Nephron (organoid): ENCODE data around the gene DDX10.

ENCODE experiments used
- H3K27ac Mint-ChIP-seq, 3 experiments: 2 replicates each; pipeline ENCODE4 v1.8.0; 2020; ENCODE audit warnings: mixed read lengths in 3 of 3, mild to moderate bottlenecking in 2 of 3, moderate library complexity in 1 of 3
- H3K27me3 Mint-ChIP-seq: 2 replicates; pipeline ENCODE4 v1.8.0; 2021; ENCODE audit warnings: low read depth, mild to moderate bottlenecking, moderate library complexity, mixed read lengths
- H3K36me3 Mint-ChIP-seq: 2 replicates; pipeline ENCODE4 v1.8.0; 2020; ENCODE audit warnings: low read depth, mixed read lengths
- H3K4me1 Mint-ChIP-seq: 2 replicates; pipeline ENCODE4 v1.8.0; 2020; ENCODE audit warnings: mixed read lengths
- H3K4me3 Mint-ChIP-seq, 3 experiments: 2 replicates each; pipeline ENCODE4 v1.8.0; 2020; ENCODE audit warnings: mild to moderate bottlenecking in 3 of 3, mixed read lengths in 3 of 3, moderate library complexity in 2 of 3
- H3K9me3 Mint-ChIP-seq: 2 replicates; pipeline ENCODE4 v1.8.0; 2020; ENCODE audit warnings: mixed read lengths
- TF ChIP-seq, protein P1 (sequence below), 3 experiments: fragments of 200-600 bp; sonication (generic); IDR thresholded peaks; one replicate each; pipeline ENCODE4 v1.5.0; 2021; ENCODE audit warnings: antibody characterized with exemption in 3 of 3; ENCODE audit not compliant: unreplicated experiment in 3 of 3

DDX10 gene

GRCh38 chr11:108804511-108804910, 139.6 kb downstream of the DDX10 start:
- Mint-ChIP-seq H3K4me1 (no peaks in the 10 kb centered on the region), H3K4me3 (no peak overlapping the region), H3K27ac (no peak overlapping the region), H3K9me3 (no peaks in the 10 kb centered on the region), H3K36me3 (peaks cover 6% of the 10 kb centered on the region), H3K27me3 (no peaks in the 10 kb centered on the region)
- TF ChIP-seq, protein P1, sequence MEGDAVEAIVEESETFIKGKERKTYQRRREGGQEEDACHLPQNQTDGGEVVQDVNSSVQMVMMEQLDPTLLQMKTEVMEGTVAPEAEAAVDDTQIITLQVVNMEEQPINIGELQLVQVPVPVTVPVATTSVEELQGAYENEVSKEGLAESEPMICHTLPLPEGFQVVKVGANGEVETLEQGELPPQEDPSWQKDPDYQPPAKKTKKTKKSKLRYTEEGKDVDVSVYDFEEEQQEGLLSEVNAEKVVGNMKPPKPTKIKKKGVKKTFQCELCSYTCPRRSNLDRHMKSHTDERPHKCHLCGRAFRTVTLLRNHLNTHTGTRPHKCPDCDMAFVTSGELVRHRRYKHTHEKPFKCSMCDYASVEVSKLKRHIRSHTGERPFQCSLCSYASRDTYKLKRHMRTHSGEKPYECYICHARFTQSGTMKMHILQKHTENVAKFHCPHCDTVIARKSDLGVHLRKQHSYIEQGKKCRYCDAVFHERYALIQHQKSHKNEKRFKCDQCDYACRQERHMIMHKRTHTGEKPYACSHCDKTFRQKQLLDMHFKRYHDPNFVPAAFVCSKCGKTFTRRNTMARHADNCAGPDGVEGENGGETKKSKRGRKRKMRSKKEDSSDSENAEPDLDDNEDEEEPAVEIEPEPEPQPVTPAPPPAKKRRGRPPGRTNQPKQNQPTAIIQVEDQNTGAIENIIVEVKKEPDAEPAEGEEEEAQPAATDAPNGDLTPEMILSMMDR (IDR thresholded peaks at IDR 0.05; ENCODE audit: unreplicated experiment in 3 of 3): no peak

- Mint-ChIP-seq H3K4me1 (no peaks in the 10 kb centered on the region), H3K4me3 (no peak overlapping the region), H3K27me3 (no peaks in the 10 kb centered on the region), H3K9me3 (no peaks in the 10 kb centered on the region), H3K27ac (no peak overlapping the region), H3K36me3 (peaks cover 4% of the 10 kb centered on the region)
- TF ChIP-seq, protein P1 (IDR thresholded peaks at IDR 0.05; ENCODE audit: unreplicated experiment in 3 of 3): no peak
These were observed 140.2 kb downstream of the DDX10 start for GRCh38 chr11:108805030-108805429.

DNA sequence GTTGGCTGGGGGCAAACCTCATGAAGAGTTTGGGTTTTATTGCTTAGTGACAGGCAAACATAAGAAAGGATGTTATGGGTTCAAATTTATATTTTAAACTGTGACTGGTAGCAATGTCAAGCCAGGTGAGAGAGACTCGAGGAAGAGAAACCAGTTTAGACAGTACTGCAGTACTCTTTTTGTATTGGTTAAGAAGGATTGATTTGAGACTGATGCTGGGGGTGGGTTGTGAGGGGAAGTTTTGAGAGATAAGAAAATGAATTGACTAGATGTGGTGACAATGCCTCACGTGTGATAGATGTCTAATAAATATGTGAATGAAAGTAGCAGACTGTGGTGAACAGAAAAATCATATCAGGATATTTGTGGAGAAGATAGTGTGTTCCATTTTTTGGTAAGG, 142.4 kb downstream of the DDX10 start:
- Mint-ChIP-seq H3K27me3 (no peaks in the 10 kb centered on the region), H3K27ac (no peak overlapping the region), H3K4me1 (no peaks in the 10 kb centered on the region), H3K4me3 (no peak overlapping the region), H3K9me3 (no peaks in the 10 kb centered on the region), H3K36me3 (peaks cover 7% of the 10 kb centered on the region)
- TF ChIP-seq, protein P1 (IDR thresholded peaks at IDR 0.05; ENCODE audit: unreplicated experiment in 3 of 3): no peak

DNA sequence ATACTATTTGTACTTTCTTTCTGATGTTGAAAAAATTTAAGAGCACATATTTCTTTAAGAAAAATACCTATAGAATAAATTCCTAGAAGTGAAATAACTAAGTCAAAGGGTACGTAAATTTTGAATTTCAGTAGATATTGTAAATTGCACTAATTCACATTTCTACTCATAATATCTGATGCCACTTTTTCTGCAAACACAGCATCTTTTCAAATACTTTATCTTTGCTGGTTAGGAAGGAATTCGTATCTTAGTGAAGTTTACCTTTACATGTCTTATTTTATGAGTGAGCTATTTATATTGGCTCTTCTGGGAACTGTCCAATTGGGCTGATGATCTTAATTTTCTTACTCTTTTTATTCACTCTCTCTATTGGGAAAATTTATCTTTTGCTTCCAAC, 148.2 kb downstream of the DDX10 start:
- no peaks in the 10 kb centered on the region for H3K4me1 Mint-ChIP-seq
- H3K36me3 Mint-ChIP-seq: peaks cover 11% of the 10 kb centered on the region
- TF ChIP-seq, protein P1 (IDR thresholded peaks at IDR 0.05; ENCODE audit: unreplicated experiment in 3 of 3): no peak
- H3K27ac Mint-ChIP-seq: no peak overlapping the region
- H3K4me3 Mint-ChIP-seq: no peak overlapping the region
- no peaks in the 10 kb centered on the region for H3K27me3 Mint-ChIP-seq
- H3K9me3 Mint-ChIP-seq: peaks cover 4% of the 10 kb centered on the region

GRCh38 chr11:108817976-108818375, 153.1 kb downstream of the DDX10 start:
- Mint-ChIP-seq H3K4me3 (no peak overlapping the region), H3K27ac (peak overlapping the region in 2 of 3 experiments; percentile 16 to 60), H3K27me3 (no peaks in the 10 kb centered on the region), H3K9me3 (peaks cover 4% of the 10 kb centered on the region), H3K4me1 (peaks cover 4% of the 10 kb centered on the region), H3K36me3 (peaks cover 4% of the 10 kb centered on the region)
- TF ChIP-seq, protein P1 (IDR thresholded peaks at IDR 0.05; ENCODE audit: unreplicated experiment in 3 of 3): no peak

DNA sequence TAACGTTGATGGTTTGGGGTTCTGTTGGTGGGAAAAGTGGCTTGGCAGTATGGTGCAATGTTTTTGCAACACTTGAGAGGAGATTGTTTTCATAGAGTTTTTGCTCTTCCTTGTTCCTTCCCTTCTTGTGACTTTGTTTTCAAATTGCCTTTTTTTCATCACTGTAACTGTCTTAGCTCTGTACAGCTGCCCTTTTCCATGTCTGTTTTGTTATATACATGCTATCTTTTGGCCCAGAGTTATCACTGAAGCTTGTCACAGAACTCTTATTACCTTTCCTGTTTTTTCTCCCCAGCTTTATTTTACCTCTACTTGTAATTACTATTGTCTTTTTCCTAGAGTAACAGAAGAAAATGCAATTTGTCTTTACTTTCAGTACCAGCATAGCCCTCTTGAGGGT, 154.1 kb downstream of the DDX10 start:
- no peaks in the 10 kb centered on the region for H3K27me3 Mint-ChIP-seq
- H3K27ac Mint-ChIP-seq: peak overlapping the region in 1 of 3 experiments; percentile 20
- H3K9me3 Mint-ChIP-seq: peaks cover 4% of the 10 kb centered on the region
- H3K4me1 Mint-ChIP-seq: peaks cover 4% of the 10 kb centered on the region
- TF ChIP-seq, protein P1 (IDR thresholded peaks at IDR 0.05; ENCODE audit: unreplicated experiment in 3 of 3): no peak
- H3K4me3 Mint-ChIP-seq: no peak overlapping the region
- H3K36me3 Mint-ChIP-seq: peaks cover 4% of the 10 kb centered on the region
